HEK293T (cell line): ENCODE measurements around the gene MDK.
A peak's percentile ranks its signal among the peaks of the same experiment; 100 is the strongest.
"Not testable (repeated sequence)": the region's sequence is repeated elsewhere in the genome, so short reads cannot be mapped to it uniquely, and the experiment has no call there.

ENCODE experiments used
- CTCF ChIA-PET: fragments of 350-600 bp; formaldehyde crosslinking; extraction: SDS; loops from one replicate; lab custom pipeline; 2021; ENCODE audit warnings: antibody characterized with exemption, inconsistent platforms; lab: Yijun Ruan, JAX
- POLR2A ChIA-PET: fragments of 350-600 bp; formaldehyde crosslinking; extraction: SDS; loops from one replicate; lab custom pipeline; 2020; ENCODE audit warnings: antibody characterized with exemption, inconsistent platforms; lab: Yijun Ruan, JAX
- DNase-seq: peaks from one replicate; pipeline ENCODE4 v3.0.0; 2012; ENCODE audit warnings: mixed read lengths; ENCODE audit errors: extremely low spot score
- ARNT ChIP-seq: fragments of 450-650 bp; IDR thresholded peaks from 2 replicates; pipeline ENCODE4 v1.6.1; 2017; ENCODE audit warnings: mild to moderate bottlenecking
- BHLHE40 ChIP-seq: fragments of 450-650 bp; IDR thresholded peaks from 2 replicates; pipeline ENCODE4 v1.6.1; 2016; ENCODE audit warnings: mild to moderate bottlenecking, moderate library complexity, borderline replicate concordance
- CTBP1 ChIP-seq: fragments of 450-650 bp; IDR thresholded peaks from 2 replicates; pipeline ENCODE4 v1.6.1; 2016; ENCODE audit warnings: borderline replicate concordance
- ELF4 ChIP-seq: fragments of 450-650 bp; IDR thresholded peaks from 2 replicates; pipeline ENCODE4 v1.6.1; 2017; ENCODE audit warnings: antibody characterized with exemption
- FOXA1 ChIP-seq: fragments of 450-650 bp; IDR thresholded peaks from 2 replicates; pipeline ENCODE4 v1.6.1; 2016; ENCODE audit warnings: mild to moderate bottlenecking
- FOXK2 ChIP-seq: fragments of 450-650 bp; IDR thresholded peaks from 2 replicates; pipeline ENCODE4 v1.6.1; 2016; ENCODE audit warnings: mild to moderate bottlenecking
- FOXM1 ChIP-seq: fragments of 450-650 bp; IDR thresholded peaks from 2 replicates; pipeline ENCODE4 v1.6.1; 2017; ENCODE audit warnings: mild to moderate bottlenecking, borderline replicate concordance
- HDGF ChIP-seq: fragments of 450-650 bp; IDR thresholded peaks from 2 replicates; pipeline ENCODE4 v1.6.1; 2017; ENCODE audit warnings: antibody characterized with exemption, borderline replicate concordance
- L3MBTL2 ChIP-seq: fragments of 450-650 bp; conservative IDR thresholded peaks from 2 replicates; pipeline ENCODE4 v1.6.1; 2016; ENCODE audit warnings: mild to moderate bottlenecking
- LEF1 ChIP-seq: fragments of 450-650 bp; IDR thresholded peaks from 2 replicates; pipeline ENCODE4 v1.6.1; 2017; ENCODE audit warnings: mild to moderate bottlenecking, borderline replicate concordance
- NFRKB ChIP-seq: fragments of 450-650 bp; IDR thresholded peaks from 2 replicates; pipeline ENCODE4 v1.6.1; 2016; ENCODE audit warnings: mild to moderate bottlenecking, moderate library complexity
- SP1 ChIP-seq: fragments of 450-650 bp; IDR thresholded peaks from 2 replicates; pipeline ENCODE4 v1.6.1; 2017
- SUZ12 ChIP-seq: fragments of 450-650 bp; IDR thresholded peaks from 2 replicates; pipeline ENCODE4 v1.6.1; 2016; ENCODE audit warnings: mild to moderate bottlenecking
- TARDBP ChIP-seq: fragments of 450-650 bp; IDR thresholded peaks from 2 replicates; pipeline ENCODE4 v1.6.1; 2016
- ZNF384 ChIP-seq: fragments of 450-650 bp; IDR thresholded peaks from 2 replicates; pipeline ENCODE4 v1.6.1; 2016
- TF ChIP-seq, protein P1 (sequence below): fragments of 450-650 bp; IDR thresholded peaks from 2 replicates; pipeline ENCODE4 v1.6.1; 2016

The MDK gene

DNA sequence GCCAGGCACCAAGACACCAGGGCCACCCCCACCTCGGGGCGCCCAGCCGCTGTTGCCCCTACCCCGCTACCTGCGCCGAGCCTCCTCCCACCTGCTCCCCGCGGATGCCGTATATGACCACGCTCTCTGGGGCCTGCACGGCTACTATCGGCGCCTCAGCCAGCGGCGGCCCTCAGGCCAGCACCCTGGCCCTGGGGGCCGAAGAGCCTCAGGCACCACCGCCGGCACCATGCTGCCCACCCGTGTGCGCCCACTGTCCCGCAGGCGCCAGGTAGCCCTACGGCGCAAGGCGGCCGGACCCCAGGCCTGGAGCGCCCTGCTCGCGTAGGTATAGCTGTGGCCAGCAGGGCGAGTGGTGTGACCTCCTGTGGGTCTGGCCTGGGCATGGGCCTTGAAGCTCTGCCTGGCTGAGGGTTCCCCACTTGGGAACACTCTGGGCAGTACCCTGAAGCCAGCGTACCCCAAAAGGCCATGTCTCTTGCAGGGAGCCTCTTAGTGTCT lies 14.8 kb upstream of the MDK start:
- no peak for DNase-seq
- TF ChIP-seq HDGF (no peak), CTBP1 (no peak), FOXM1 (no peak), SUZ12 (no peak), TARDBP (no peak), L3MBTL2 (no peak), ELF4 (no peak), BHLHE40 (no peak), ARNT (no peak), SP1 (no peak), LEF1 (no peak), FOXK2 (no peak), ZNF384 (no peak), NFRKB (no peak), FOXA1 (no peak)
- TF ChIP-seq, protein P1, sequence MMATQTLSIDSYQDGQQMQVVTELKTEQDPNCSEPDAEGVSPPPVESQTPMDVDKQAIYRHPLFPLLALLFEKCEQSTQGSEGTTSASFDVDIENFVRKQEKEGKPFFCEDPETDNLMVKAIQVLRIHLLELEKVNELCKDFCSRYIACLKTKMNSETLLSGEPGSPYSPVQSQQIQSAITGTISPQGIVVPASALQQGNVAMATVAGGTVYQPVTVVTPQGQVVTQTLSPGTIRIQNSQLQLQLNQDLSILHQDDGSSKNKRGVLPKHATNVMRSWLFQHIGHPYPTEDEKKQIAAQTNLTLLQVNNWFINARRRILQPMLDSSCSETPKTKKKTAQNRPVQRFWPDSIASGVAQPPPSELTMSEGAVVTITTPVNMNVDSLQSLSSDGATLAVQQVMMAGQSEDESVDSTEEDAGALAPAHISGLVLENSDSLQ = no peak
- POLR2A ChIA-PET = interaction anchor here (1.1 kb wide), 1 partner anchor 124 kb away, joined by 3 read pairs; no protein-coding TSS in a partner anchor
- CTCF ChIA-PET = interaction anchor here (0.8 to 1.6 kb wide), 3 partner anchors 14 to 17 kb away, joined by 3 to 11 read pairs (median 4); no protein-coding TSS in a partner anchor

DNA sequence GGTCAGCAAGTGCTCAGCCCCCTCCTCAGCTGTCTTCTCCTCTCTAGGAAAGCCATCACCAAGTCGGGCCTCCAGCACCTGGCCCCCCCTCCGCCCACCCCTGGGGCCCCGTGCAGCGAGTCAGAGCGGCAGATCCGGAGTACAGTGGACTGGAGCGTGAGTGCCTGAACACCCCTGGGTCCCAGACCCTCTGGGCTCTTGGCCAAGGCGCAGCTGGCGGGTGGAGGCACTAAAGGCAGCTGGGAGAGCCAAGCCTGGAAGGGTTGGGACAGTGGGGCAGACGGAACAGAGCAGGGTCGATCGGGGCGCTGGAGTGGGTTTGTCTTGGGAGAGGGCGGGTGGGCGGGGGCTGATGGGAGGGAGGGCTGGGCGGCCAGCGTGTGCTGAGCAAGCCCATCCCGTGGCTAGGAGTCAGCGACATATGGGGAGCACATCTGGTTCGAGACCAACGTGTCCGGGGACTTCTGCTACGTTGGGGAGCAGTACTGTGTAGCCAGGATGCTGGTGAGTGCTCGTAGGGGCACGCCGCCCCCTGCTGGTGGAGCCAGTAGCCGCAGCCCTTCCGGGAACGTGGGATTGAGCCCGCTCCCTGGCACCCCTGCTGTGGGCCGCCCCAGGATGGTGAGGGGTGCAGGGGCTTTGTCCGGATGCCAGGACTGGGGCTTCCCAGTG lies 14.1 kb upstream of the MDK start:
- POLR2A ChIA-PET = interaction anchor here (0.7 kb wide), 1 partner anchor 19 kb away, joined by 4 read pairs; no protein-coding TSS in a partner anchor
- CTCF ChIA-PET = interaction anchor here (0.8 to 1.0 kb wide), 2 partner anchors 15 to 16 kb away, joined by 3 to 4 read pairs; no protein-coding TSS in a partner anchor
- TF ChIP-seq ELF4 (no peak), FOXK2 (no peak), L3MBTL2 (no peak), NFRKB (no peak), FOXA1 (no peak), FOXM1 (no peak), TARDBP (no peak), ARNT (no peak), CTBP1 (no peak), SP1 (no peak), ZNF384 (no peak), HDGF (no peak), BHLHE40 (no peak), SUZ12 (no peak), LEF1 (no peak)
- TF ChIP-seq, protein P1 = no peak
- peak; percentile 67 for DNase-seq

DNA sequence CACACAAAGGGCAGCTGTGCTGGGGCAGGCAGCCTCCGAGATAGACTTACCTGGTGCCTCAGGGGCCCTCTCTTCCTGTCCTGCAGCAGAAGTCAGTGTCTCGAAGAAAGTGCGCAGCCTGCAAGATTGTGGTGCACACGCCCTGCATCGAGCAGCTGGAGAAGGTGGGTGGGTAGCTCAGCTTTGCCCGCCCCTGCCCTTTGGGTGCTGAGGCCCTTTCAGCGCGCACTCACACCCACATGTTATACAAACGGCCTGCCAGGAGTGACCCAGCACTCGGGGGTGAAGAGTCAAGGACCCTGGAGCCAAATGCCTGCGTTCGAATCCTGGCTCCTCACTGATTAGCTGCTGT lies 13.6 kb upstream of the MDK start:
- DNase-seq = no peak
- POLR2A ChIA-PET = interaction anchor here (0.7 kb wide), 1 partner anchor 19 kb away, joined by 4 read pairs; no protein-coding TSS in a partner anchor
- CTCF ChIA-PET = interaction anchor here (1.4 kb wide), 1 partner anchor 16 kb away, joined by 8 read pairs; no protein-coding TSS in a partner anchor
- no peak for TF ChIP-seq SP1
- TF ChIP-seq SUZ12 = no peak
- TF ChIP-seq, protein P1 = no peak
- TF ChIP-seq ELF4 = no peak
- no peak for TF ChIP-seq HDGF
- no peak for TF ChIP-seq TARDBP

DNA sequence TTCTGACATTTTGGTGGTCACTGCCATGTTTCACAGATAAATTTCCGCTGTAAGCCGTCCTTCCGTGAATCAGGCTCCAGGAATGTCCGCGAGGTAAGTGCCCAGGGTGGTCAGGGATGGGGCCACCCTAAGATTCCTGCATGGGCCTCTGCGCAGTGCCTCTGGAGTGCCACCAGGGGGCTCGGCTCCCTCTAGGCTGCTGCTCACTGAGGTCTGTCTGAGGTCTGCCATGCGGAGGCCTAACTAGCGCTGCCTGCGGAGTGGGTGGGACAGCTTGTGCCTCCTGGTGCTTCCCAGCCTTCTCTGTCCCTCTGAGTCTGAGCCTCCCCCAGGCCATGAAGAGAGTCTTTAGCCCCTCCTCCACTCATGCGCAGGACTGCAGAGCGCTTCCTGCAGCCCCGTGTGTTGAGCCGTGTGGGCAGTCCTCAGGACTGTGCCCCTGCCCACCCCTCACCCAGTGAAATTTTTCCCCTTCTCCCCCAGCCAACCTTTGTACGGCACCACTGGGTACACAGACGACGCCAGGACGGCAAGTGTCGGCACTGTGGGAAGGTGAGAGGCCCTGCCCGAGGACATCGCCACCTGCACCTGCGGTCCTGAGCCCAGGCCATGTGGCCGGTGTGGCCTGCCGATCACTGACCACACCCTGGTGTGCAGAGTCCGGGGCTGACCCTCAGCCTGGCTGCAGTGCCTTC lies 11.9 kb upstream of the MDK start:
- POLR2A ChIA-PET = interaction anchor here (1.5 kb wide), 1 partner anchor 24 kb away, joined by 3 read pairs; no protein-coding TSS in a partner anchor
- TF ChIP-seq TARDBP (no peak), HDGF (0 out of 2 replicates have a peak, but pooled peaks have one; percentile 60)
- DNase-seq = peak; percentile 80
- CTCF ChIA-PET = interaction anchor here (1.1 to 2.0 kb wide), 2 partner anchors 9 to 19 kb away, joined by 4 to 8 read pairs; no protein-coding TSS in a partner anchor

DNA sequence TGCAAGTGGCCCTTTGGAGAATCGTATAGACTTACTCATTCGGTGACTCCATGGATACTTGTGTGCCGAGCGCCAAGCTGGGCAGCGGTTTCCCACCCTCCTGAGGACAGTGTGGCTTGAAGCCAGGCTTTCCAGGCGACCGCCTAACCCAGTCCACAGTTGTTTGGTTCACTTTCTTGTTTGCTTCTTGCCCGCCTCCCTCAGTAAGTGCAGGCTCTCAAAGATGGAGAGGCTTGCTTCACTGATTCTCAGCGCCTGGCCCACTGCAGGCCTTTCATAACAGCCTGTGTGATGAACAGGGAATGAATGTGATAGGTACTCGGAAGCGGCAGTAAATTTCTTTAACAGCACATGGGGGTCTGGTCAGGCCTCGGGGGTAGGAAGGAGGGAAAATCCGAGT lies 11.2 kb upstream of the MDK start:
- CTCF ChIA-PET = interaction anchor here (1.1 to 2.0 kb wide), 2 partner anchors 8 to 19 kb away, joined by 4 to 8 read pairs; no protein-coding TSS in a partner anchor
- POLR2A ChIA-PET = interaction anchor here (1.5 kb wide), 1 partner anchor 25 kb away, joined by 3 read pairs; no protein-coding TSS in a partner anchor
- TF ChIP-seq HDGF (no peak), L3MBTL2 (no peak), ZNF384 (no peak), BHLHE40 (no peak), FOXA1 (no peak), CTBP1 (no peak), LEF1 (no peak), FOXM1 (no peak), SUZ12 (no peak), SP1 (no peak), TARDBP (no peak), ELF4 (no peak), FOXK2 (no peak), NFRKB (no peak), ARNT (no peak)
- TF ChIP-seq, protein P1 = no peak

DNA sequence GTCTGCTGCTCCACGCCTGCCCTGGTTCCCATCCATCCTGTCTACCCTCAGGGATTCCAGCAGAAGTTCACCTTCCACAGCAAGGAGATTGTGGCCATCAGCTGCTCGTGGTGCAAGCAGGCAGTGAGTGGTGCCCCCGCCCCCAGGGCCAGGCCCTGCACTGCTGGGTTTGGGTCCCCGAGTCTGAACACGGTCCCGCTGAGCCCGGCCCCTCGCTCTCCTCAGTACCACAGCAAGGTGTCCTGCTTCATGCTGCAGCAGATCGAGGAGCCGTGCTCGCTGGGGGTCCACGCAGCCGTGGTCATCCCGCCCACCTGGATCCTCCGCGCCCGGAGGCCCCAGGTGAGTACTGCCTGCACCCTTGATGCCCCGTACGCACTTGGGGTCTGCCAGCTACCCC lies 10.2 kb upstream of the MDK start:
- DNase-seq, CTCF ChIA-PET, POLR2A ChIA-PET: not testable (repeated sequence)

More for the DNA sequence above, 11.2 kb upstream of the MDK start:
- DNase-seq = no peak
